ES-I3 (cell line): Measurements from ENCODE around the gene E2F1.

Experiments used
- H3K36me3 ChIP-seq: 2 replicates; pipeline ENCODE4 v1.6.1; 2013; ENCODE audit warnings: mild to moderate bottlenecking, low read length, control low read depth, moderate library complexity; ENCODE audit not compliant: insufficient read depth
- H3K4me1 ChIP-seq: 2 replicates; pipeline ENCODE4 v1.6.1; 2013; ENCODE audit warnings: mild to moderate bottlenecking, control low read depth, low read length; ENCODE audit not compliant: insufficient read depth
- H3K9ac ChIP-seq: 2 replicates; pipeline ENCODE4 v1.6.1; 2013; ENCODE audit warnings: low read depth, mild to moderate bottlenecking, low read length, moderate library complexity
- H3K9me3 ChIP-seq: 2 replicates; pipeline ENCODE4 v1.6.1; 2013; ENCODE audit warnings: mild to moderate bottlenecking, low read length, moderate library complexity; ENCODE audit not compliant: control insufficient read depth, insufficient read depth

The E2F1 gene

DNA sequence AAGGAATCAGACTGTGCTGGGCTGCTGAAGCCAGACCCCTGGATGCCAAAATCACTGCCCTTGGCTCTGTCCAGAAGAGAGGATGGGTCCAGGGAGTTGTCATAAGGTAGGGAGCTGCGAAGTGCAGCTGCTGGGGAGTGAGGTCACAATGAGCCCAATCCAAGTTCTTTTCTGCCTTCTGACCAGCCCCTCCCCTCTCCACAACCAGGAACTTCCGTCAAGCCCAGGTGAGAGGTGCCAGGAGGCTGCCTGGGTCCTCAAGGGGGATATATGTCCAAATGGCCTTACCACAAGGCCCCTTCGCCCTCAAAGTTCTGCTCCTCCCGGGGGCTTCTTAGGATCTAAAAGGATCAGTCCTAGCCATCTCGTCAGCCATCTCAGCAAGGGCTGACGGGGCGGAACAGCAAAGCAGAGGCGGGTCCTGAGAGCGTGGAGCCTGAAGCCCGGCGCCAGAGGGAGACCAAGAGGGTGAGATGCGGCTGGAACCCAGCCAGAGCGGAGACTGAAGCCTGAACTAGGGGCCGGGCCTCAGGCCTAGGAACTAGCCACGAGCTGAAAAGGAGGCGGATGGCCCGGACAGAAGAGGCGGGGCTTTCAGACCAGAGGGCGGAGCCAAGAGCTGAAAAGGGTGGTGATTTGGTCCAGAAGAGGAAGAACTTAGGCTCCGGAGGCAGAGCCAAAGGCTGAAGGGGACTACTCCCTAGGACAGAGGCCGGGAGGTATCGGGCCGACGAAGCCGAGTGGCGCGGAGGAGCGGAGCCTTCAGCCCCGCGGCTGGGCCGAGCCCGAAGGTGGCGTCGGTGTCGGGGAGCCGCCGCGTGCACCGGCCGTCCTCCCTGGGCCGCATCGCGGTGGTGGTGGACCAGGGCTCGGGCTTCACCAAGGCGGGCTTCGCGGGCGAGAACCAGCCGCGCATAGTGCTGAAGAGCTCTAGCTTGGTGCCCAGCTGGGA, 19.6 kb downstream of the E2F1 start, which contains the start of gene ACTL10:
Gene ACTL10, plus strand, starts transcription at position 651 of the 952 bp plus-strand sequence. CDS start 555 bp downstream, outside the sequence.
- Histone ChIP-seq H3K9ac (peak within 1 kb of the TSS; percentile 65), H3K4me1 (peaks cover 10% of the 10 kb centered on the region; the same call in 1 of the 2 replicates), H3K36me3 (0 out of 2 replicates have a peak, but pooled peaks cover 7% of the 10 kb centered on the region), H3K9me3 (no peaks in the 10 kb centered on the region)

DNA sequence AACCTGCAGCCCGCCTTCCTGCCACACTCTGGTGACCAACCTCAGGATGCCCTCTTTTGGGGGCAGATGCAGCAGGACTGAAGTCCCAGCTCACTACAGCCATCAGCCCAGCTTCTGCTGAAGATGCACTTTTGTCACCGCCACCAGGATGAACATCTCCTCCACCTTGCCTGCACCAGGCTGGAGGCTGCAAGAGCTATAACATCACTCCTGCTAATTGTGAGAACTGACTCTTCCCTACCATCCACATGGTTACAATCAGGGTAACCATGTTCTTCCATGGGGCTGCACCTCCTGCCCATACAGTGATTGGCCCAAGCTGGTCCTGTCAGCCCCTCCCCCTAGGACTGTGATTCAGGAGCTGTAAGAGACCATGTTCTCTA, 21.4 kb downstream of the E2F1 start:
- H3K4me1 ChIP-seq = peaks cover 10% of the 10 kb centered on the region; the same call in 1 of the 2 replicates
- no peaks in the 10 kb centered on the region for H3K36me3 ChIP-seq
- H3K9ac ChIP-seq = no peak overlapping the region
- H3K9me3 ChIP-seq = no peaks in the 10 kb centered on the region

DNA sequence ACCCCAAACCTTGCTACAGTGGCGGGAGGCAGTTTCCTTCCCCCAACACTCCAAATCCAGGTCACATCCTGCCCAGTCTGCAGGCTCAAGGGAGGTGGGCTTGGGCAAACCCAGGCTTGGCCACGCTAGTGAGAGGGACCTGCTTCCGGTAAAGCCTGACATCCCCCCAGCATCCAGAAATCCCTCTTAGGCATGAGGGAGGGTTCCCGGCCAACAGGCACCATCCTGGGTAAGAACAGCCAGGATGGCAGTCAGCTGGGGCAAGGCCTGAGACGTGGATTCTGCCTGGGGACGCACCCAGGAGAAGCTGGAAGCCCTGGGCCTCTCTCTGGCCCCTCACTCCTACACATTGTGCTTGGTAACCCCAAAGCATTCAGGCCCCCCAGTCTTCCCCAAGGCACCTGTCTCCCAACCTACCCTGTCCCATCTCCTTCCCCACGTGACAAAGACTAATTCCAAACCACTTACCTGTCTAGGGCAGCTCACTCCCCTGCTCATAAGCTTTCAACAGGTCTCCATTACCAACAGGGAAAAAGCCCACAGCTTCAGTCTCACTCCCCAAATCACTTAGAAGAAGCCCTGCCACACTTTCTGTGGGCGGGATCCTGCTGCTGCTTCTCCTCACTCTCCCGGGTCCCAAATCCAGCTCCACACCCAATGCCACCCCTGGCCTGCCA, 22.0 kb downstream of the E2F1 start:
- Histone ChIP-seq H3K36me3 (no peaks in the 10 kb centered on the region), H3K9me3 (no peaks in the 10 kb centered on the region), H3K4me1 (peaks cover 10% of the 10 kb centered on the region; the same call in 1 of the 2 replicates), H3K9ac (peak overlapping the region; percentile 56)

DNA sequence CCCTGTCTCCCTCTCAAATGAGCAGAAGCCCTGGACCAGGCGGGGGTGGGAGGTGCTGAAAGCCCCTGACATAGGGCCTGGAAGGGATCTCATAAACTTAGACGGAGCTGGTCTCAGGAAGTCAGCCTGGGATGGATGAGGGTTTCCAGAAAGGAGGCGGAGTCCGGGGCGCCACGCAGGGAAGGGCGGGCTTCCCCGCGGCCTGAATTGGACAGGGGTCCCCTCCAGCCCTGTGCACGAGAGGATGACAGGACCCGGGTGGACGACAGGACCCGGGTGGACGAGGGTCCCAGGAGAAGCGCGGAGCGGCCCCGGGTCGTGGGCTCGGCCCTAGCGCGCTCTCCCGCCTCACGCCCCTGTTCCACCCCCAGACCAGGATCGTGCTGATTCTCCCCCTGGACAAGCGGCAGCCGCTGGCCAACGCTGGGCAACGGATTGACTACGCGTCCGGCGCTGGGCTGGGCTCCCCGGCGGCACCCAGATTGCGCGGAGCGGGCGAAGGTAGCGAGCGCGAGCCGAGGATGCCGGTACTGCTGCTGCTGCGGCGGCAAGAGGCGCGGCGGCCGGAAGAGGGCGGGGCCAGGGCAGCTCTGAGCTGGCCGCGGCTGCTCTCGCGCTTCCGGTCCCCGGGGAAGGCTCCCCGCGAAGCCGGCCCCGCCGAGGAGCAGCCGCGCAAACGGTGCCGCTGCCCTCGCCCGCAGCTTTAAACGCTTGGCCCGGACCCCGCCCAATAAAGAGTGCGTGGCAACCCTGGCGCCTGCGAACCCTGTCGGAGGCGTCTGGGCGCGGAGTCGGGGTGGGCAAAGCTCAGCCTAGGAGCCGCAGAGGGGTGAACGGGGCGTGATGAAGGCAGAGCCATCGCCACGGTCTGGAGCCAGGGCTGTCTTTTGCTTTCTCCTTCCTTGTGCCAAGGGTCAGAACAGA, 22.8 kb downstream of the E2F1 start:
- Histone ChIP-seq H3K4me1 (peaks cover 10% of the 10 kb centered on the region; the same call in 1 of the 2 replicates), H3K9ac (peak overlapping the region; percentile 56), H3K36me3 (no peaks in the 10 kb centered on the region), H3K9me3 (no peaks in the 10 kb centered on the region)

DNA sequence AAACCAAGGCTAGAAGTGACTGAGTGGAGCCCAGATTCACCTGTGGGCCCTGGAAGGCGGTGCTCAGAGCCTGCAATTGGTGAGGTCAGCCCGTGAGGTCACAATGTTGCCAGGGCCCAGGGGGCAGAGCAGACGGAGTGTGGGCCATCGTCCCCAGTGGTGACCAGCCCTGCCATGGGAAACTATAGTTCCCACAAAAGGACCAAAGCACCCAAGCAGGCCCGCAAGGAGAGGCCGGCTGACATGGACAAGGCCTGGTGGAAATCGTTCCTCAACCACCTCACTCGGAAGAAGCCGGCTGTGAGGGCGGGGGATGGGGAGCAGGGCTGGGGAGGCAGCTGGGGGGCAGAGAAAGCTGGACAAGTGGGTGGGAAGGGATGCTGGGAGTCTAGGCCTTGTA, 24.0 kb downstream of the E2F1 start, which contains the start of gene C20orf144:
Gene C20orf144, plus strand, starts transcription at position 156 of the 400 bp plus-strand sequence. Its CDS starts 19 bp downstream, at position 175.
- Histone ChIP-seq H3K4me1 (peaks cover 10% of the 10 kb centered on the region; the same call in 1 of the 2 replicates), H3K9ac (peak within 1 kb of the TSS; percentile 56), H3K9me3 (no peaks in the 10 kb centered on the region), H3K36me3 (no peaks in the 10 kb centered on the region)

DNA sequence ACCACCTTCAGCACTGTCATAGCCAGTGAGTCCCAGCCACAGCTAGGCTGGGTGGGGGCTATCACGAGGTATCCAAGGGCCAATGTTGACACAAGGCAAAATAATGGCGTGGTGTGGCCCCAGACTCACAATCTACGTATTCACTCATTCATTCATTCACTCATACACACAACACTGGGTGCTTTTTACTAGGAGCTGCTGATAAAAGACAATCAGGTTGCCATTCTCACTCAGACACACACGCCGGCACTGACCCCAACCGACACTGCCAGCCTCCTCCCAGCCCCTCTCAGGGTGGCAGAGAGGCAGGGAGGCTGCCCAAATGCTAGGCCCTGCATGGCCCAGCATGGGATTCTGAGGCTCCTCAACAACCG, 25.5 kb downstream of the E2F1 start:
- H3K9me3 ChIP-seq = no peaks in the 10 kb centered on the region
- H3K36me3 ChIP-seq = 0 out of 2 replicates have a peak, but pooled peaks cover 3% of the 10 kb centered on the region
- peaks cover 10% of the 10 kb centered on the region; the same call in 1 of the 2 replicates for H3K4me1 ChIP-seq
- H3K9ac ChIP-seq = no peak overlapping the region

DNA sequence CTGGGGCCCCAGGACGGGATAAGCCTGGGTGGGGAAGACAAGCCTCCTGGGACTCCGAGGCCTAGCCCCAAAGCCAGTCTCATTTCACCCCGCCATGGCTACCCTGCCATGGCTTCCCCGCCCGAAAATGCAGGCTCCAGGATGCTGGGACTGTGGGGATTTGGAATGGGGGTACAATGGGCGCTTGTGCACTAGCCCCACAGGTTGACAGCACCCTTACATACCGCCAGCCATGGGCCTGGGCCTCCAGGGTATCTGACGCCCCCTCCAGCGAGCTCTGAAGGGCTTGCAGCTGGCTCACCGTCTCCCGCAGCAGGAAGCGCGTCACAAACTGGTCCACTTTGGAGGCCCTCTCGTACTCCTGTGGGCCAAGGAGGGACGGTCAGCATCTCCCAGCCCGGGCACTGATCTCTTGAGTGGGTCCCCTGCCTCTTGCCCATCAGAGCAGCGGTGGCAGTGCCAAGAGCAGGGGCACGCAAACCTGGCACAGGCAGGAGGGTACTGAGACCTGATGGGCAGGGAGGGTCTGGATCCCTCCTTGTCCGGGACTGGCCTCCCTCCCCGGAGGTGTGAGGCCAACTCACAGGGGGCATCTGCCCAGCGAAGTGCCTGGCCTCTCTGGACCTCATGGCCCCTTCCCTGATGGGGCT, 26.0 kb downstream of the E2F1 start:
- H3K36me3 ChIP-seq = 0 out of 2 replicates have a peak, but pooled peaks cover 3% of the 10 kb centered on the region
- no peak overlapping the region for H3K9ac ChIP-seq

DNA sequence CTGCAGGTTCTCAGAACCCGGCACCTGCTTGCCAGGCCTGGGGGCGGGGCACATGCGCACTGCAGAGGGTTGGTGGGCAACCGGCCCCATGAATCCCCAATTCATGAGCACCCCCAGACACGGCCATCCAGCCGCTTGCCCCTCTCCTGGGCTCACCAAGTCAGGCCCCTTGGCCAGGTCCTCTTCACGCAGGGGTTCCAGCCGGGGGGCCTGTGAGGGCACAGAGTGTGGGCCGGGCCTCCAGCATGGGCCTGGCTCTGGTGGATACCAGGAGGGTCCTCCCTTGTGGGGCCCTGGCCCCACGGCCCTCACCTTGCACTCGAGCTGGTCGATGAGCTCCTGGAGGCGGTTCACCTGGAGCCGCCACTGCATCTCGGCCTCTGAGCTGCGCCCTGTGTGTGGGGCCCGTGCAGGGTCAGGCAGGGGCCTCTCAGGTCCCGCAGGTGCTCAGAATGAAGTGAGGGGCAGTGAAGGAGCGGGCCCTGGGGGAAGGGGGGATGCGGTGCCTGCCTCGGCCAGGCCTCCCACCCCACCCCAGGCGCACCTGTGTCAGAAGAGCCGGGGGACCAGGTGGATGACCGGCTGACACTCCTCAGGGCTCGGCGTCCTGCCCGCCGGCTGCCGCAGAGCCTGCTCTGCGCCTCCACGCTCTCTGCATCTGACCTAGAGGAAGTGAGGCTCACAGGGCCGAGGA, 26.7 kb downstream of the E2F1 start:
- Histone ChIP-seq H3K4me1 (peaks cover 6% of the 10 kb centered on the region; the same call in 1 of the 2 replicates), H3K9me3 (no peaks in the 10 kb centered on the region), H3K36me3 (0 out of 2 replicates have a peak, but pooled peaks cover 3% of the 10 kb centered on the region), H3K9ac (no peak overlapping the region)

More for the DNA sequence above, 26.0 kb downstream of the E2F1 start:
- Histone ChIP-seq H3K9me3 (no peaks in the 10 kb centered on the region), H3K4me1 (peaks cover 10% of the 10 kb centered on the region; the same call in 1 of the 2 replicates)

DNA sequence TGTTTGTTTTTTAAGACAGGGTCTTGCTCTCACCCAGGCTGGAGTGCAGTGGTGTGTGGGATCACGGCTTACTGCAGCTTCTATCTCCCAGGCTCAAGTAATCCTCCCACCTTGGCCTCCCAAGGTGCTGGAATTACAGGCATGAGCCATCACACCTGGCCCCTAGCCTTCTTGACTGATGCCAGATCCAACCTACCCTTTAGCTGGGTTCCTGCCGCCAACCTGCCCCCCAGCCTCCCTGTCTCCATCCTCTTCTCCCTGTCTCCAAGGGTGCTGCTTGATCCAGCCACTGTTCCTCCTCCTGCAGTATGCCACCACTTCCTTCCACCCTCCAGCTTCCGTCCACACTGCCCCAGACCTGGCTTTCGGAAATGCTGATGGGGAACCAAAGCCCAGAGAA, 27.3 kb downstream of the E2F1 start:
- Histone ChIP-seq H3K36me3 (0 out of 2 replicates have a peak, but pooled peaks cover 3% of the 10 kb centered on the region), H3K9me3 (no peaks in the 10 kb centered on the region), H3K4me1 (peaks cover 8% of the 10 kb centered on the region)

DNA sequence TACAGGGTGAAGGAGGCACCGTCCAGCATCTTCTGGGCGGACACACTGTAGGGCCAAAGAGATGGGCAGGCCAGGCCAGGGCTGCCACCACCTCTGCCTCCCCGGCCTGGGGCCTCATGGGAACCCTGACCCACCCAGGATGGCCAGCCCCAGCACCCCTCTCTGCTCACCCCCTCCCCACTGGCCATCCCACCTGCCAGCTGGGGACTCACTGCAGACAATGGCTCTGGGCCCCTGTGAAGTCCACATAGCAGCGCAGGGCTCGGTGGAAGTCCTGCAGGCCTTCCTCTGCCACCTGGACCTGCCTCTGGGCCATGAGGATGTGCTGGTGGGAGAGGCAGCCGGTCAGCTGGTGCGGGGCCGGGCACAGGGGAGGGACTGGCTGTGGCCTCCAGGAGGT, 27.7 kb downstream of the E2F1 start:
- Histone ChIP-seq H3K9me3 (no peaks in the 10 kb centered on the region), H3K36me3 (0 out of 2 replicates have a peak, but pooled peaks cover 3% of the 10 kb centered on the region), H3K9ac (no peak overlapping the region), H3K4me1 (peaks cover 12% of the 10 kb centered on the region)

More for the DNA sequence above, 27.3 kb downstream of the E2F1 start:
- H3K9ac ChIP-seq = no peak overlapping the region

DNA sequence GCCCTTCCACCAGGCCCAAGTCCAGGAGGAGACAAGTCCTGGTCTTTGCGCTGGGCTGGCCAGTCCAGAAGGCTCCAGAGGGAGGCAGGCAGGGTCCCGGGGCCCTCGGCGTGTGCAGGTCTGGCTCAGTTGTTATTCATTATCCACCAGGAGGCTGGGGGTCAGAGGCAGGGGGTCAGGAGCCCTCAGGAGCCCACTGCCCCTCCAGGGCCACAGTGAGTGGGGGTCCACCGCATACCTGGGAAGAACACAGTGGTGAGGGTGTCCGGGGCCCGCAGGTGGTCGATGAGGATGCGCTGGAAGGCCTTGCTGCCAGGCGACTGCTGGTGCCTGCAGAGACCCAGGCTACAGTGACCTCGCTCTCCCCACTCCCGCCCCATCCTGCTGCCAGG, 28.5 kb downstream of the E2F1 start:
- H3K36me3 ChIP-seq = 0 out of 2 replicates have a peak, but pooled peaks cover 3% of the 10 kb centered on the region
- H3K9me3 ChIP-seq = no peaks in the 10 kb centered on the region
- peaks cover 12% of the 10 kb centered on the region for H3K4me1 ChIP-seq
- H3K9ac ChIP-seq = no peak overlapping the region

DNA sequence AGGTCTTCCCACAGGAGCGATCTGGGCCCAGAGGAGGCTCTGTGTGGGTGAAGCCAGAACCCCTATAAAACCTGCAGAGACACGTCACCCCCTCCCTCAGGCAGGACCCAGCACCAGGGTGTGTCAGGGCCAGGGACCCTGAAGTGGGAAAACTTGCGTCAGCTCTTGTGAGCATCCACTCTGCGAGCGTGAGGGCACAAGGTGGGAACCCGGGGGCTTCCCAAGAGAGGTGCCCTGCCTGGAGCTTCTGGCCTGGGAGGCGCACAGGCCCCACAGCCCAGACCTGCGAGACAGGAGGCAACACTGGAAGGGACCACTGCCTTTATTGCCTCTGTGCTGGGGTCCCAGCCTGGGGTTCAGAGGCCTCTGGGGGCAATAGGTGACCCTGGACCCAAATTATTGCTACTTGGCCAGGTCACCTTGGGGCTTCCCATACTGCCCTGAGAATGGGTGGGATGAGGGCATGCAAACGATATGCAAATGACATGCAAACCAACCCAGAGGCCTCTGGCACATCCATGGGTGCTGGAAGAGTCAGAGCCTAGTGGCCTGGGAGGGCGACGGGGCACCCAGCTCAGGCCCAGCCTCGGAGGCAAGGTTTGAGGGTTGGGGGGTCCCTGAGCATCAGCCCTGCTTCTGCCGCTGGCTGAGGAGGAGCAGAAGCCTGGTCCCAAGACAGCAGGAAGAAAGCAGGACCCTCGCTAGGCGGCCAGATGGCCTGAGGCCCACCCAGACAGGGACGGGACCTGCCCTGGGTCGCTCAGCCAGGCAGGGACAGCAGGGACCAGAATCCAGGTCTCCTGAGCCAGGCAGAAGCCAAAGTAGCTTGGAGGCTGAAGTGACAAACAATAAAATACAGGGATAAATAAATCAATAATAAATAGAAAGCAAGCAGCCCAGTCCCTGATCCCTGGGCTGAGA, 29.1 kb downstream of the E2F1 start:
- Histone ChIP-seq H3K4me1 (peaks cover 8% of the 10 kb centered on the region), H3K9ac (no peak overlapping the region), H3K9me3 (no peaks in the 10 kb centered on the region), H3K36me3 (0 out of 2 replicates have a peak, but pooled peaks cover 3% of the 10 kb centered on the region)
